HCT116 (cell line): ENCODE measurements around the gene CYSTM1.

Experiments used
- CTCF ChIP-seq, 3 experiments: fragments of 200-600 bp in 1 of 3; sonication (generic) in 1 of 3; IDR thresholded peaks in 2 of 3; conservative IDR thresholded peaks in 1 of 3; 2 replicates each; pipeline ENCODE4 v1.5.1; 2012 to 2017; ENCODE audit warnings: low read depth in 2 of 3, low read length in 2 of 3, antibody characterized with exemption in 1 of 3, borderline replicate concordance in 1 of 3, control low read depth in 1 of 3, mild to moderate bottlenecking in 1 of 3, mixed read lengths in 1 of 3, mixed run types in 1 of 3, moderate library complexity in 1 of 3; ENCODE audit not compliant: insufficient read depth in 1 of 3
- EGR1 ChIP-seq: IDR thresholded peaks from 2 replicates; pipeline ENCODE4 v1.6.1; 2012; ENCODE audit warnings: low read depth
- POLR2A ChIP-seq: IDR thresholded peaks from 2 replicates; pipeline ENCODE4 v1.7.0; 2011; ENCODE audit warnings: borderline replicate concordance; ENCODE audit not compliant: insufficient read depth, insufficient read length; ENCODE audit errors: extremely low read depth
- RAD21 ChIP-seq: IDR thresholded peaks from 2 replicates; pipeline ENCODE4 v1.6.1; 2012; ENCODE audit warnings: low read depth, mild to moderate bottlenecking
- REST ChIP-seq: IDR thresholded peaks from 2 replicates; pipeline ENCODE4 v1.6.1; 2012; ENCODE audit warnings: low read depth
- SIN3A ChIP-seq: IDR thresholded peaks from 2 replicates; pipeline ENCODE4 v1.6.1; 2012; ENCODE audit warnings: low read depth
- TCF7L2 ChIP-seq: IDR thresholded peaks from 2 replicates; pipeline ENCODE4 v1.7.0; 2011; ENCODE audit warnings: borderline replicate concordance, inconsistent platforms; ENCODE audit not compliant: insufficient read depth, insufficient read length; ENCODE audit errors: extremely low read depth
- ZBTB33 ChIP-seq: IDR thresholded peaks from 2 replicates; pipeline ENCODE4 v1.6.1; 2011; ENCODE audit warnings: mild to moderate bottlenecking, low read length, moderate library complexity; ENCODE audit not compliant: insufficient replicate concordance; ENCODE audit errors: extremely low read depth

- TF ChIP-seq RAD21 (no peak), POLR2A (no peak), REST (no peak), SIN3A (no peak), EGR1 (no peak), CTCF (IDR thresholded peaks at IDR 0.05 in 2 of 3, conservative IDR thresholded peaks at IDR 0.05 in 1 of 3; ENCODE audit: borderline replicate concordance in 1 of 3, insufficient read depth in 1 of 3, low read depth in 2 of 3, low read length in 2 of 3) (no peak), ZBTB33 (no peak), TCF7L2 (no peak)
These were observed 46.6 kb upstream of the CYSTM1 start for GRCh38 chr5:140128376-140128775.
